LNCAP (cell line): Measurements from ENCODE around the gene C16orf87.

Source experiments
- CTCF ChIP-seq: fragments of 450-650 bp; IDR thresholded peaks from 2 replicates; pipeline ENCODE4 v1.5.1; 2017; ENCODE audit warnings: mild to moderate bottlenecking

The C16orf87 gene

GRCh38 chr16:46830902-46831647 is at the start of gene C16orf87:
C16orf87 (minus strand) TSS chr16:46831180; CDS start chr16:46831149, 31 bp downstream.
- TF ChIP-seq CTCF: no peak

- TF ChIP-seq CTCF: no peak
Observed at GRCh38 chr16:46875243-46875642, 44.3 kb upstream of the C16orf87 start.

GRCh38 chr16:46873201-46873600 is 42.2 kb upstream of the C16orf87 start:
- TF ChIP-seq CTCF: no peak

- TF ChIP-seq CTCF: no peak
Observed at GRCh38 chr16:46871597-46871996, 40.6 kb upstream of the C16orf87 start.

- no peak for TF ChIP-seq CTCF
Observed at GRCh38 chr16:46866286-46866685, 35.3 kb upstream of the C16orf87 start.

- TF ChIP-seq CTCF: no peak
Observed at GRCh38 chr16:46862555-46863447, 31.8 kb upstream of the C16orf87 start.

GRCh38 chr16:46859719-46860152 is 28.8 kb upstream of the C16orf87 start:
- no peak for TF ChIP-seq CTCF
